Ishikawa (cell line): Measurements from ENCODE around the gene SLC27A4.

Experiments
- CEBPB ChIP-seq: IDR thresholded peaks from 2 replicates; pipeline ENCODE4 v1.6.1; 2012
- CREB1 ChIP-seq: IDR thresholded peaks from 2 replicates; pipeline ENCODE4 v1.6.1; 2012; ENCODE audit warnings: low read depth
- EP300 ChIP-seq: IDR thresholded peaks from 2 replicates; pipeline ENCODE4 v1.6.1; 2012; ENCODE audit warnings: borderline replicate concordance
- FOXM1 ChIP-seq: IDR thresholded peaks from 2 replicates; pipeline ENCODE4 v1.6.1; 2012; ENCODE audit warnings: low read depth, borderline replicate concordance
- MAX ChIP-seq: IDR thresholded peaks from 2 replicates; pipeline ENCODE4 v1.6.1; 2012
- RAD21 ChIP-seq: IDR thresholded peaks from 2 replicates; pipeline ENCODE4 v1.6.1; 2012; ENCODE audit warnings: low read depth
- TAF1 ChIP-seq: IDR thresholded peaks from 2 replicates; pipeline ENCODE4 v1.6.1; 2012; ENCODE audit warnings: low read depth, mild to moderate bottlenecking
- TCF12 ChIP-seq: IDR thresholded peaks from 2 replicates; pipeline ENCODE4 v1.6.1; 2012; ENCODE audit warnings: low read depth
- TEAD4 ChIP-seq: IDR thresholded peaks from 2 replicates; pipeline ENCODE4 v1.6.1; 2012
- USF1 ChIP-seq: IDR thresholded peaks from 2 replicates; pipeline ENCODE4 v1.6.1; 2012
- YY1 ChIP-seq: IDR thresholded peaks from 2 replicates; pipeline ENCODE4 v1.6.1; 2012; ENCODE audit warnings: low read depth

- TF ChIP-seq CEBPB = no peak
- no peak for TF ChIP-seq RAD21
- TF ChIP-seq TCF12 = no peak
- TF ChIP-seq USF1 = no peak
- no peak for TF ChIP-seq TEAD4
- no peak for TF ChIP-seq FOXM1
- TF ChIP-seq EP300 = no peak
- TF ChIP-seq CREB1 = no peak
- TF ChIP-seq YY1 = no peak
- no peak for TF ChIP-seq TAF1
- TF ChIP-seq MAX = no peak
Measured at GRCh38 chr9:128385496-128386460, 45.5 kb downstream of the SLC27A4 start.
